HepG2 (cell line): ENCODE measurements around the gene MAP3K5. TPM values are rescaled to one million over a fixed set of nuclear protein-coding genes. Genes with fewer than 3 reads are reported as not detected.

Experiments
- ATAC-seq: fragments of 200-7000 bp; cut with Tn5 transposase; 3 replicates; pipeline ENCODE4 v1.9.1; 2020; ENCODE audit warnings: mild to moderate bottlenecking, moderate library complexity
- BruUV-seq: library from RNA; stranded (reverse); fragments of 400-500 nt; replicated peaks from 2 replicates; lab custom pipeline; 2021; lab: Mats Ljungman, UMichigan
- CTCF ChIA-PET: fragments of 300-600 bp; formaldehyde crosslinking; extraction: SDS; loops from one replicate; lab custom pipeline; 2021; ENCODE audit warnings: low total read pairs, inconsistent platforms, low intra/inter-chr PET ratio; lab: Yijun Ruan, JAX
- POLR2A ChIA-PET: fragments of 350-600 bp; sonication (Branson Sonifier 250); formaldehyde crosslinking; loops from one replicate; lab custom pipeline; 2020; ENCODE audit warnings: antibody characterized with exemption, inconsistent platforms; lab: Yijun Ruan, JAX
- DNase-seq: peaks from one replicate; pipeline ENCODE4 v3.0.0-alpha.2; 2015; ENCODE audit warnings: low spot score
- FAIRE-seq: peaks from 3 replicates; lab custom pipeline; 2011; peaks lifted over from hg19 to GRCh38; lab: Jason Lieb, UNC
- H2AFZ ChIP-seq: one replicate; pipeline ENCODE4 v1.6.1; 2011; ENCODE audit warnings: low read length, inconsistent platforms
- H3K27ac ChIP-seq: fragments of 300-600 bp; 3 replicates; pipeline ENCODE4 v1.8.0; 2011; ENCODE audit warnings: mixed run types, mild to moderate bottlenecking, mixed read lengths, low read length, inconsistent platforms; ENCODE audit not compliant: insufficient read depth; ENCODE audit errors: extremely low read length
- H3K27me3 ChIP-seq, 2 experiments: fragments of 200-600 bp in 1 of 2; 2 replicates in 1 of 2; 3 replicates in 1 of 2; pipeline versions ENCODE4 v1.6.0 to v1.8.0; 2011; ENCODE audit warnings: low read length in 2 of 2, mild to moderate bottlenecking in 2 of 2, moderate library complexity in 2 of 2, inconsistent platforms in 1 of 2; ENCODE audit not compliant: insufficient read depth in 2 of 2, control insufficient read depth in 1 of 2
- H3K36me3 ChIP-seq, 2 experiments: fragments of 200-600 bp in 1 of 2; replicated peaks in 1 of 2; 2 replicates in 1 of 2; 3 replicates in 1 of 2; pipeline versions ENCODE4 v1.5.1 to v1.8.0; 2011; ENCODE audit warnings: low read length in 2 of 2, inconsistent platforms in 1 of 2; ENCODE audit not compliant: insufficient read depth in 2 of 2, control insufficient read depth in 1 of 2
- H3K4me1 ChIP-seq: 2 replicates; pipeline ENCODE4 v1.5.1; 2012; ENCODE audit warnings: low read length, inconsistent platforms; ENCODE audit not compliant: insufficient read depth
- H3K4me2 ChIP-seq: 2 replicates; pipeline ENCODE4 v1.6.0; 2011; ENCODE audit warnings: low read depth, low read length, inconsistent platforms
- H3K4me3 ChIP-seq, 3 experiments: fragments of 200-600 bp in 1 of 3; sonication (generic), shearing (Covaris generic) in 1 of 3; replicated peaks in 1 of 3; 2 replicates each; pipeline ENCODE4 v1.5.1; 2011 to 2016; ENCODE audit warnings: low read length in 3 of 3, inconsistent platforms in 2 of 3, low read depth in 2 of 3, mild to moderate bottlenecking in 2 of 3, control low read depth in 1 of 3, mixed read lengths in 1 of 3; ENCODE audit not compliant: insufficient read depth in 1 of 3
- H3K79me2 ChIP-seq: one replicate; pipeline ENCODE4 v1.6.1; 2011; ENCODE audit warnings: low read length, inconsistent platforms; ENCODE audit not compliant: insufficient read depth
- H3K9ac ChIP-seq: 2 replicates; pipeline ENCODE4 v1.6.0; 2011; ENCODE audit warnings: mild to moderate bottlenecking, low read depth, low read length, inconsistent platforms; ENCODE audit not compliant: insufficient read depth
- H3K9me3 ChIP-seq: 2 replicates; pipeline ENCODE4 v1.5.1; 2012; ENCODE audit warnings: mild to moderate bottlenecking, low read length
- H4K20me1 ChIP-seq: 2 replicates; pipeline ENCODE4 v1.6.0; 2011; ENCODE audit warnings: inconsistent platforms, mild to moderate bottlenecking, low read length, moderate library complexity; ENCODE audit not compliant: insufficient read depth
- CEBPB ChIP-seq: IDR thresholded peaks from 2 replicates; pipeline ENCODE4 v1.6.1; 2011; ENCODE audit warnings: low read depth, low read length, improper control_type of control experiment, borderline replicate concordance
- CENPX ChIP-seq: sonication (generic); formaldehyde crosslinking; IDR thresholded peaks from 2 replicates; pipeline ENCODE4 v1.9.0; 2021; ENCODE audit warnings: mild to moderate bottlenecking, missing genetic modification reagents, moderate library complexity
- ERF ChIP-seq: IDR thresholded peaks from 2 replicates; pipeline ENCODE4 v1.6.1; 2018; ENCODE audit warnings: missing biosample characterization, missing genetic modification reagents
- ETV6 ChIP-seq: sonication (generic); formaldehyde crosslinking; conservative IDR thresholded peaks from 2 replicates; pipeline ENCODE4 v1.4.0; 2020; ENCODE audit warnings: missing genetic modification reagents
- FOXA1 ChIP-seq, 2 experiments: fragments of 450-650 bp in 1 of 2; sonication (generic) in 1 of 2; formaldehyde crosslinking in 1 of 2; IDR thresholded peaks; 2 replicates each; pipeline versions ENCODE4 v1.4.0 to v1.6.1; 2016 to 2020; ENCODE audit warnings: missing genetic modification reagents in 1 of 2
- FOXP1 ChIP-seq, 2 experiments: fragments of 450-650 bp in 1 of 2; IDR thresholded peaks; 2 replicates each; pipeline ENCODE4 v1.6.1; 2017 to 2018; ENCODE audit warnings: antibody characterized with exemption in 1 of 2
- HCFC1 ChIP-seq: fragments of 150-350 bp; IDR thresholded peaks from 2 replicates; pipeline ENCODE4 v1.6.1; 2014; ENCODE audit warnings: low read depth, low read length
- NCOA5 ChIP-seq: sonication (generic); formaldehyde crosslinking; IDR thresholded peaks from 2 replicates; pipeline ENCODE4 v1.4.0; 2020; ENCODE audit warnings: missing genetic modification reagents
- ONECUT2 ChIP-seq: sonication (generic); formaldehyde crosslinking; IDR thresholded peaks from 2 replicates; pipeline ENCODE4 v1.4.0; 2020; ENCODE audit warnings: missing genetic modification reagents
- SMAD3 ChIP-seq: sonication (generic); formaldehyde crosslinking; IDR thresholded peaks from 2 replicates; pipeline ENCODE4 v1.4.0; 2020; ENCODE audit warnings: missing genetic modification reagents
- SP5 ChIP-seq: IDR thresholded peaks from 2 replicates; pipeline ENCODE4 v1.6.1; 2016; ENCODE audit warnings: low read depth, borderline replicate concordance
- TEAD2 ChIP-seq: sonication (generic); formaldehyde crosslinking; IDR thresholded peaks from 2 replicates; pipeline ENCODE4 v1.9.0; 2021; ENCODE audit warnings: missing genetic modification reagents
- TRAFD1 ChIP-seq: sonication (generic); formaldehyde crosslinking; IDR thresholded peaks from 2 replicates; pipeline ENCODE4 v1.5.1; 2020; ENCODE audit warnings: missing genetic modification reagents, mild to moderate bottlenecking, borderline replicate concordance
- ZBTB49 ChIP-seq: sonication (generic); formaldehyde crosslinking; IDR thresholded peaks from 2 replicates; pipeline ENCODE4 v1.4.0; 2020; ENCODE audit warnings: missing genetic modification reagents, borderline replicate concordance
- ZNF232 ChIP-seq: sonication (generic); formaldehyde crosslinking; IDR thresholded peaks from 2 replicates; pipeline ENCODE4 v1.4.0; 2020; ENCODE audit warnings: missing genetic modification reagents, borderline replicate concordance
- ZNF552 ChIP-seq: sonication (generic); formaldehyde crosslinking; IDR thresholded peaks from 2 replicates; pipeline ENCODE4 v1.9.0; 2022; ENCODE audit warnings: missing genetic modification reagents, mild to moderate bottlenecking, borderline replicate concordance
- ZNF607 ChIP-seq: sonication (generic); formaldehyde crosslinking; IDR thresholded peaks from 2 replicates; pipeline ENCODE4 v1.5.1; 2020; ENCODE audit warnings: missing genetic modification reagents, mild to moderate bottlenecking, borderline replicate concordance
- ZNF792 ChIP-seq: IDR thresholded peaks from 2 replicates; pipeline ENCODE4 v1.6.1; 2016
- WGBS: methylation state at CpG from one replicate; pipeline ENCODE4 v1.1.6; 2017; ENCODE audit warnings: low lambda C conversion rate; 5-methylcytosine and 5-hydroxymethylcytosine counted together
- in situ Hi-C: cut with HindIII; loops from 2 replicates; pipeline ENCODE4 v1.10.0; 2017; ENCODE audit warnings: low pct_unique_long_range_greater_than_20kb; ENCODE audit not compliant: extremely low pct_ligation_motif_present
- intact Hi-C: fragments of 100-400 bp; cut with micrococcal nuclease; formaldehyde crosslinking; loops from one replicate; pipeline ENCODE4 v1.10.0; 2022; ENCODE audit not compliant: unreplicated experiment
- polyA plus RNA-seq, 8 experiments: library from polyadenylated mRNA; depleted of rRNA in 3 of 8; stranded (reverse) in 7 of 8; unstranded in 1 of 8; fragments of >200 nt; fragmentation: Illumina TruSeq in 4 of 8; extraction: Trizol in 4 of 8; gene quantifications; 2 replicates each; pipeline versions ENCODE4 v1.2.1 to v1.2.3, GENCODE V29; 2011 to 2016; ENCODE audit warnings: low read depth in 4 of 8, missing spikeins in 1 of 8, mixed read lengths in 1 of 8; ENCODE audit not compliant: insufficient read depth in 1 of 8
- total RNA-seq, 5 experiments: library from RNA; depleted of rRNA; stranded (reverse); fragments of >200 nt; fragmentation: Illumina TruSeq; extraction: Trizol; gene quantifications; 2 replicates each; pipeline ENCODE4 v1.2.3, GENCODE V29; 2016; ENCODE audit warnings: low read depth in 1 of 5

The MAP3K5 gene
- total and polyA plus RNA-seq, 2 of the 13 experiments (the other 11 are each of a cell fraction or from before 2014, with no cell fraction given), result not detected

GRCh38 chr6:136822046-136822375 lies 29.7 kb upstream of the MAP3K5 start:
- no peaks in the 10 kb centered on the region for H3K79me2 ChIP-seq
- H3K27ac ChIP-seq, result no peak overlapping the region
- no TSS peak for BruUV-seq
- no peaks in the 10 kb centered on the region for H3K36me3 ChIP-seq
- peak overlapping the region; percentile 39 for H2AFZ ChIP-seq
- intact Hi-C loops, result no loop called here
- CTCF ChIA-PET, result no interaction called here
- H3K4me2 ChIP-seq, result peak overlapping the region; percentile 36
- in situ Hi-C loops, result no loop called here
- no peaks in the 10 kb centered on the region for H3K9me3 ChIP-seq
- ATAC-seq, result no peak
- POLR2A ChIA-PET, result no interaction called here
- TF ChIP-seq ZNF607 (CRISPR knock-in tag) (no peak), ZNF552 (no peak), FOXP1 (IDR thresholded peaks at IDR 0.05) (no peak), FOXP1 (CRISPR knock-in tag; IDR thresholded peaks at IDR 0.05) (no peak), ZNF232 (CRISPR knock-in tag) (no peak), SMAD3 (CRISPR knock-in tag) (no peak), ZBTB49 (CRISPR knock-in tag) (no peak), NCOA5 (no peak), CEBPB (no peak), TRAFD1 (no peak), ETV6 (CRISPR knock-in tag) (no peak), ZNF792 (CRISPR knock-in tag) (no peak), HCFC1 (no peak), ERF (no peak), CENPX (CRISPR knock-in tag) (no peak), SP5 (CRISPR knock-in tag) (no peak), TEAD2 (CRISPR knock-in tag) (no peak), ONECUT2 (CRISPR knock-in tag) (no peak), FOXA1 (IDR thresholded peaks at IDR 0.05) (no peak), FOXA1 (CRISPR knock-in tag; IDR thresholded peaks at IDR 0.05) (no peak)
- no peak for FAIRE-seq
- 0 out of 6 replicates have a peak overlapping the region, but pooled peaks of 2 of the 3 experiments have one; percentile 1 to 8 for H3K4me3 ChIP-seq
- no peaks in the 10 kb centered on the region for H3K4me1 ChIP-seq
- H3K27me3 ChIP-seq, result peaks cover 0 to 5% of the 10 kb centered on the region in 2 experiments; a peak in 2 of 5 replicates
- no peak overlapping the region for H3K9ac ChIP-seq
- H4K20me1 ChIP-seq, result no peaks in the 10 kb centered on the region
- no peak for DNase-seq
- 25% methylated on average over 11 of the region's 11 CpGs for WGBS
